Adrenal gland (tissue), 12 donors: ENCODE measurements around the gene CACNG7. TPM values are rescaled to one million over a fixed set of nuclear protein-coding genes. Genes with fewer than 3 reads are reported as not detected.
A peak's percentile ranks its signal among the peaks of the same experiment; 100 is the strongest.

Experiments
- DNase-seq, 7 donors: peaks; one replicate each; pipeline ENCODE4 v3.0.0-alpha.2; 2019 to 2020
- H3K27ac ChIP-seq, 5 donors: fragments of 200-600 bp; sonication (generic) in 4 of 5; 1 replicate in 3 of 5; 2 replicates in 2 of 5; pipeline versions ENCODE4 v1.5.1 to v1.8.0; 2016 to 2020; ENCODE audit warnings: mild to moderate bottlenecking in 1 of 5
- H3K27me3 ChIP-seq: fragments of 200-600 bp; 2 replicates; pipeline ENCODE4 v1.8.0; 2021
- H3K36me3 ChIP-seq, 2 donors: fragments of 200-600 bp; replicated peaks in 1 of 2; 1 replicate in 1 of 2; 2 replicates in 1 of 2; pipeline versions ENCODE4 v1.5.1 to v1.8.0; 2018 to 2022
- H3K4me1 ChIP-seq, 2 donors: fragments of 200-600 bp; replicated peaks in 1 of 2; 1 replicate in 1 of 2; 2 replicates in 1 of 2; pipeline versions ENCODE4 v1.5.1 to v1.8.0; 2018 to 2021
- H3K4me3 ChIP-seq, 4 donors: fragments of 200-600 bp; sonication (generic) in 3 of 4; one replicate each; pipeline ENCODE4 v1.5.1; 2016 to 2018
- H3K9me3 ChIP-seq, 3 donors: fragments of 200-600 bp; sonication (generic) in 1 of 3; replicated peaks in 1 of 3; 1 replicate in 2 of 3; 2 replicates in 1 of 3; pipeline versions ENCODE4 v1.5.1 to v1.8.0; 2016 to 2021
- POLR2A ChIP-seq, 2 donors: fragments of 450-650 bp; IDR thresholded peaks; one replicate each; pipeline ENCODE4 v1.6.1; 2017; ENCODE audit warnings: antibody characterized with exemption in 2 of 2, mild to moderate bottlenecking in 2 of 2, moderate library complexity in 1 of 2
- WGBS, 4 donors: extraction: QIAGEN DNeasy Blood & Tissue Kit in 2 of 4; methylation state at CpG; one replicate each; pipeline versions ENCODE4 v1.1.5 to v1.1.7; 2013 to 2017; 5-methylcytosine and 5-hydroxymethylcytosine counted together
- intact Hi-C, 2 donors: fragments of 100-400 bp; cut with DNase I; formaldehyde crosslinking; loops; one replicate each; pipeline versions ENCODE4 v1.14.1 to v1.15.0; 2022 to 2023
- polyA plus RNA-seq, 3 donors: library from polyadenylated mRNA; stranded (reverse); fragments of 200-250 nt in 2 of 3; fragments of 350-450 nt in 1 of 3; fragmentation: Illumina TruSeq in 1 of 3; extraction: RNeasy Lipid Tissue Mini Kit (QIAGEN cat#74804) in 1 of 3; gene quantifications; one replicate each; pipeline ENCODE4 v1.2.3, GENCODE V29; 2013 to 2014
- total RNA-seq, 9 donors: library from RNA; depleted of rRNA in 4 of 9; stranded (reverse); fragments of >200 nt in 4 of 9; fragments of 120-200 nt in 1 of 9; fragmentation: NEBNext Ultra II Directional in 1 of 9; extraction: Animal tissue kit (Norgen Biotek cat#: 25700) in 1 of 9; gene quantifications; one replicate each; pipeline versions ENCODE4 v1.1.0 to v1.2.4, GENCODE V29; 2013 to 2023
- TF ChIP-seq, protein P1 (sequence below), 6 experiments: fragments of 450-650 bp in 4 of 6; fragments of 200-600 bp in 2 of 6; sonication (generic) in 1 of 6; IDR thresholded peaks; 1 replicate in 5 of 6; 2 replicates in 1 of 6; pipeline versions ENCODE4 v1.5.1 to v1.8.0; 2016 to 2021; ENCODE audit warnings: antibody characterized with exemption in 6 of 6, mild to moderate bottlenecking in 2 of 6, moderate library complexity in 1 of 6
- donor health status: healthy with polysubstance abuse.
- donor health status: Bipolar disorder and iron deficiency.
- donor health status: DM: yes; HTN: yes; CAD: no.
- donor health status: DM: no; HTN: no; CAD: no.
- donor health status: DM: no; HTN: no; CAD: no.
- donor health status: DM: yes; HTN: yes; CAD: no.

Gene CACNG7
- total and polyA plus RNA-seq, 12 donors: 0.09 to 1.4 (median 0.13) TPM; not detected in 7

GRCh38 chr19:53880711-53881481, 28.2 kb upstream of the CACNG7 start:
- no peak overlapping the region for H3K4me3 ChIP-seq

GRCh38 chr19:53881482-53882390, 27.3 kb upstream of the CACNG7 start, which contains the start of gene PRKCG:
TSS of gene PRKCG (plus strand) at chr19:53882197. CDS start at chr19:53882495, 298 bp downstream.
- DNase-seq: no peak
- H3K27me3 ChIP-seq: peaks cover 26% of the 10 kb centered on the region
- H3K36me3 ChIP-seq: no peaks in the 10 kb centered on the region
- peaks cover 0 to 17% of the 10 kb centered on the region in 2 donors for H3K4me1 ChIP-seq
- intact Hi-C loops: no loop called here
- H3K4me3 ChIP-seq: peak within 1 kb of the TSS in 1 of 4 donors; percentile 26
- TF ChIP-seq, protein P1, sequence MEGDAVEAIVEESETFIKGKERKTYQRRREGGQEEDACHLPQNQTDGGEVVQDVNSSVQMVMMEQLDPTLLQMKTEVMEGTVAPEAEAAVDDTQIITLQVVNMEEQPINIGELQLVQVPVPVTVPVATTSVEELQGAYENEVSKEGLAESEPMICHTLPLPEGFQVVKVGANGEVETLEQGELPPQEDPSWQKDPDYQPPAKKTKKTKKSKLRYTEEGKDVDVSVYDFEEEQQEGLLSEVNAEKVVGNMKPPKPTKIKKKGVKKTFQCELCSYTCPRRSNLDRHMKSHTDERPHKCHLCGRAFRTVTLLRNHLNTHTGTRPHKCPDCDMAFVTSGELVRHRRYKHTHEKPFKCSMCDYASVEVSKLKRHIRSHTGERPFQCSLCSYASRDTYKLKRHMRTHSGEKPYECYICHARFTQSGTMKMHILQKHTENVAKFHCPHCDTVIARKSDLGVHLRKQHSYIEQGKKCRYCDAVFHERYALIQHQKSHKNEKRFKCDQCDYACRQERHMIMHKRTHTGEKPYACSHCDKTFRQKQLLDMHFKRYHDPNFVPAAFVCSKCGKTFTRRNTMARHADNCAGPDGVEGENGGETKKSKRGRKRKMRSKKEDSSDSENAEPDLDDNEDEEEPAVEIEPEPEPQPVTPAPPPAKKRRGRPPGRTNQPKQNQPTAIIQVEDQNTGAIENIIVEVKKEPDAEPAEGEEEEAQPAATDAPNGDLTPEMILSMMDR (IDR thresholded peaks at IDR 0.05): peak in 3 of 6 experiments; percentile 7 to 41 (median 40)
- no peak for TF ChIP-seq POLR2A (IDR thresholded peaks at IDR 0.05)
- no peak within 1 kb of the TSS for H3K27ac ChIP-seq
- H3K9me3 ChIP-seq: no peaks in the 10 kb centered on the region
- WGBS, 4 donors: 2 to 5% (median 3%) methylated on average over 21 to 49 of the region's 49 CpGs

More at GRCh38 chr19:53880711-53881481, 28.2 kb upstream of the CACNG7 start:
- peaks cover 22% of the 10 kb centered on the region for H3K27me3 ChIP-seq
- TF ChIP-seq, protein P1 (IDR thresholded peaks at IDR 0.05): no peak
- TF ChIP-seq POLR2A (IDR thresholded peaks at IDR 0.05): no peak
- no peak overlapping the region for H3K27ac ChIP-seq
- no peak for DNase-seq
- peaks cover 0 to 17% of the 10 kb centered on the region in 2 donors for H3K4me1 ChIP-seq
- no peaks in the 10 kb centered on the region for H3K9me3 ChIP-seq
- no peaks in the 10 kb centered on the region for H3K36me3 ChIP-seq
- intact Hi-C loops: no loop called here
- 18 to 27% (median 24%) methylated on average over 5 to 6 of the region's 6 CpGs for WGBS, 4 donors

DNA sequence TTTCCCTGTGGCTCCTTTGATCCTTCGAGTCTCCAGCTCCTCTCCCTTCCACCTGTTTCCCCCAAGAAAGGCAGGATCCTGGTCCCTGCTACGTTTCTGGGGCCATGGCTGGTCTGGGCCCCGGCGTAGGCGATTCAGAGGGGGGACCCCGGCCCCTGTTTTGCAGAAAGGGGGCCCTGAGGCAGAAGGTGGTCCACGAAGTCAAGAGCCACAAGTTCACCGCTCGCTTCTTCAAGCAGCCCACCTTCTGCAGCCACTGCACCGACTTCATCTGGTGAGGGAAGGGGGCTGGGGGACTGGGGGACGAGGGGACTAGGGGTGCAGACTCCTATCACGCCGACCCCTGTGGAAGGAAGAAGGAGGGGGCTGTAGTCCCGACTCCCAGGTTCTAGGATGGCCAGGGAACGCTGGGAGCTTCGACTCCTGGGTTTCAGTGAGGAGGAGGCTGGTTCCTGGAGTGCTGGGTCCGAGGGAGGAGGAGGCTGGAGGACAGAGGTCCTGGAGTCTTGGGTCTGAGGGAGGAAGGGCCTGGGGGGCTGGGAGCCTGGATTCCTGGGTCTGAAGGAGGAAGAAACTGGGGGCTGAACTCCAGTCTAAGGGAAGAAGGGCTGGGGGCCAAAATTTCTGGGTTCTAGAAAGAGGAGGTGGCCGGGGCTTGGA, 26.6 kb upstream of the CACNG7 start:
- intact Hi-C loops: no loop called here
- TF ChIP-seq, protein P1 (IDR thresholded peaks at IDR 0.05): no peak
- no peak for TF ChIP-seq POLR2A (IDR thresholded peaks at IDR 0.05)
- Histone ChIP-seq H3K9me3 (no peaks in the 10 kb centered on the region), H3K27ac (no peak overlapping the region), H3K36me3 (no peaks in the 10 kb centered on the region), H3K4me3 (no peak overlapping the region), H3K27me3 (peaks cover 30% of the 10 kb centered on the region), H3K4me1 (peaks cover 0 to 17% of the 10 kb centered on the region in 2 donors)
- no peak for DNase-seq
- 3 to 4% (median 4%) methylated on average over 15 to 18 of the region's 18 CpGs for WGBS, 4 donors
